SK-N-SH (cell line): ENCODE data around the gene TTC21A. TPM values are rescaled to one million over a fixed set of nuclear protein-coding genes. Genes with fewer than 3 reads are reported as not detected.

ENCODE experiments used
- CTCF ChIA-PET: fragments of 300-600, 350-600 bp; formaldehyde crosslinking; extraction: SDS; loops from one replicate; lab custom pipeline; 2021; lab: Yijun Ruan, JAX
- POLR2A ChIA-PET: fragments of 350-600 bp; sonication (Branson Sonifier 250); formaldehyde crosslinking; extraction: SDS; loops from one replicate; lab custom pipeline; 2020; ENCODE audit warnings: antibody characterized with exemption, inconsistent platforms; lab: Yijun Ruan, JAX
- DNase-seq: peaks from one replicate; pipeline ENCODE4 v3.0.0; 2012
- H2AFZ ChIP-seq: fragments of 200-600 bp; sonication (generic); 2 replicates; pipeline ENCODE4 v1.8.1; 2016; ENCODE audit warnings: antibody characterized with exemption, mild to moderate bottlenecking, low read depth
- H3F3A ChIP-seq: fragments of 200-600 bp; sonication (generic); replicated peaks from 2 replicates; pipeline ENCODE3; 2016; ENCODE audit warnings: antibody characterized with exemption, mild to moderate bottlenecking; ENCODE audit not compliant: insufficient read depth
- H3K27ac ChIP-seq, 2 experiments: fragments of 200-500 bp in 1 of 2; fragments of 200-600 bp in 1 of 2; sonication (Bioruptor generic) in 1 of 2; sonication (generic), shearing (Covaris generic) in 1 of 2; 2 replicates each; pipeline versions ENCODE4 v1.5.1 to v1.6.1; 2014 to 2016; ENCODE audit warnings: low read depth in 2 of 2, inconsistent platforms in 1 of 2, low read length in 1 of 2, mild to moderate bottlenecking in 1 of 2, mixed read lengths in 1 of 2
- H3K27me3 ChIP-seq: fragments of 200-600 bp; sonication (generic), shearing (Covaris generic); 2 replicates; pipeline ENCODE4 v1.6.1; 2016; ENCODE audit warnings: mixed run types; ENCODE audit not compliant: insufficient read depth
- H3K36me3 ChIP-seq, 2 experiments: fragments of 200-500 bp in 1 of 2; fragments of 200-600 bp in 1 of 2; sonication (Bioruptor generic) in 1 of 2; sonication (generic) in 1 of 2; replicated peaks in 1 of 2; 2 replicates each; pipeline versions ENCODE3 to v1.5.1; 2014 to 2016; ENCODE audit warnings: low read length in 1 of 2, mild to moderate bottlenecking in 1 of 2; ENCODE audit not compliant: insufficient read depth in 2 of 2, control insufficient read depth in 1 of 2
- H3K4me1 ChIP-seq, 2 experiments: fragments of 200-500 bp in 1 of 2; fragments of 200-600 bp in 1 of 2; sonication (Bioruptor generic) in 1 of 2; sonication (generic), shearing (Covaris generic) in 1 of 2; 2 replicates each; pipeline versions ENCODE4 v1.5.1 to v1.6.1; 2014 to 2016; ENCODE audit warnings: low read depth in 1 of 2, low read length in 1 of 2, mixed run types in 1 of 2; ENCODE audit not compliant: insufficient read depth in 2 of 2, control insufficient read depth in 1 of 2
- H3K4me2 ChIP-seq: fragments of 200-600 bp; sonication (generic), shearing (Covaris generic); 2 replicates; pipeline ENCODE4 v1.6.1; 2017; ENCODE audit warnings: mixed run types
- H3K4me3 ChIP-seq, 2 experiments: fragments of 200-500 bp in 1 of 2; fragments of 200-600 bp in 1 of 2; sonication (Bioruptor generic) in 1 of 2; sonication (generic), shearing (Covaris generic) in 1 of 2; 2 replicates each; pipeline versions ENCODE4 v1.5.1 to v1.8.1; 2014 to 2016; ENCODE audit warnings: low read depth in 2 of 2, inconsistent platforms in 1 of 2, low read length in 1 of 2, mild to moderate bottlenecking in 1 of 2, mixed read lengths in 1 of 2, moderate library complexity in 1 of 2
- H3K79me2 ChIP-seq: fragments of 200-600 bp; sonication (generic); 2 replicates; pipeline ENCODE4 v1.8.1; 2017; ENCODE audit warnings: mild to moderate bottlenecking; ENCODE audit not compliant: insufficient read depth
- H3K9ac ChIP-seq: fragments of 200-600 bp; sonication (generic); 2 replicates; pipeline ENCODE4 v1.6.1; 2017; ENCODE audit warnings: mixed run types
- H3K9me2 ChIP-seq: fragments of 200-600 bp; sonication (generic); 2 replicates; pipeline ENCODE4 v1.6.1; 2017; ENCODE audit warnings: mixed run types
- H3K9me3 ChIP-seq: fragments of 200-600 bp; sonication (generic); 2 replicates; pipeline ENCODE4 v1.6.1; 2017; ENCODE audit warnings: mixed run types, mild to moderate bottlenecking, moderate library complexity
- H4K20me1 ChIP-seq: fragments of 200-600 bp; sonication (generic); 2 replicates; pipeline ENCODE4 v1.6.1; 2017; ENCODE audit warnings: mild to moderate bottlenecking, mixed run types; ENCODE audit not compliant: insufficient read depth
- ELF1 ChIP-seq: IDR thresholded peaks from 2 replicates; pipeline ENCODE4 v1.4.0; 2012
- FOXJ3 ChIP-seq: sonication (generic); formaldehyde crosslinking; IDR thresholded peaks from 2 replicates; pipeline ENCODE4 v1.5.1; 2020; ENCODE audit warnings: mild to moderate bottlenecking, missing genetic modification reagents
- GABPA ChIP-seq: IDR thresholded peaks from 2 replicates; pipeline ENCODE4 v1.4.0; 2012; ENCODE audit warnings: low read depth, mild to moderate bottlenecking
- GATA2 ChIP-seq: sonication (generic); formaldehyde crosslinking; IDR thresholded peaks from 2 replicates; pipeline ENCODE4 v1.5.0; 2020; ENCODE audit warnings: mild to moderate bottlenecking, missing genetic modification reagents
- JUND ChIP-seq: IDR thresholded peaks from 2 replicates; pipeline ENCODE4 v1.4.0; 2012
- RAD21 ChIP-seq: IDR thresholded peaks from 2 replicates; pipeline ENCODE4 v1.6.1; 2012; ENCODE audit warnings: mild to moderate bottlenecking, low read length
- RFX5 ChIP-seq: IDR thresholded peaks from 2 replicates; pipeline ENCODE4 v1.6.1; 2012; ENCODE audit warnings: mild to moderate bottlenecking, improper control_type of control experiment, low read length
- SIN3A ChIP-seq: IDR thresholded peaks from 2 replicates; pipeline ENCODE4 v1.6.1; 2012; ENCODE audit warnings: low read depth, mild to moderate bottlenecking, low read length, moderate library complexity, borderline replicate concordance
- TAF1 ChIP-seq: IDR thresholded peaks from 2 replicates; pipeline ENCODE4 v1.6.1; 2012; ENCODE audit warnings: low read depth, mild to moderate bottlenecking, low read length, moderate library complexity, borderline replicate concordance
- TEAD4 ChIP-seq: IDR thresholded peaks from 2 replicates; pipeline ENCODE4 v1.4.0; 2012; ENCODE audit warnings: mild to moderate bottlenecking, borderline replicate concordance; ENCODE audit not compliant: insufficient read depth
- WGBS: methylation state at CpG from one replicate; pipeline ENCODE4 v1.1.6; 2017; ENCODE audit warnings: low lambda C conversion rate; 5-methylcytosine and 5-hydroxymethylcytosine counted together
- polyA plus RNA-seq, 3 experiments: library from polyadenylated mRNA; depleted of rRNA; stranded (reverse); fragments of >200 nt; gene quantifications; 2 replicates each; pipeline ENCODE4 v1.2.3, GENCODE V29; 2012
- TF ChIP-seq, protein P1 (sequence below): IDR thresholded peaks from 2 replicates; pipeline ENCODE4; 2012
- TF ChIP-seq, protein P2 (sequence below): fragments of 150-350 bp; IDR thresholded peaks from 2 replicates; pipeline ENCODE4 v1.6.1; 2017; ENCODE audit warnings: antibody characterized with exemption, low read length, low read depth, borderline replicate concordance
- TF ChIP-seq, protein P3 (sequence below): IDR thresholded peaks from 2 replicates; pipeline ENCODE4 v1.4.0; 2012; ENCODE audit warnings: low read depth, borderline replicate concordance

Gene TTC21A
- polyA plus RNA-seq, 1 of the 3 experiments (the other 2 are of a cell fraction): 3.9 TPM

GRCh38 chr3:39106281-39106811 is 1.1 kb upstream of the TTC21A start:
- ChIA-PET POLR2A (no interaction called here), CTCF (interaction anchor here (0.7 to 3.0 kb wide), 5 partner anchors 9 to 186 kb away, joined by 3 to 18 read pairs (median 7); no protein-coding TSS in a partner anchor)
- H3K27me3 ChIP-seq: no peaks in the 10 kb centered on the region
- H3K79me2 ChIP-seq: peaks cover 48% of the 10 kb centered on the region
- H3K9me2 ChIP-seq: no peaks in the 10 kb centered on the region
- 17% methylated on average over 16 of the region's 16 CpGs for WGBS
- peak; percentile 27 for DNase-seq
- peak overlapping the region; percentile 99 for H3K4me2 ChIP-seq
- peak overlapping the region; percentile 97 to 99 for H3K4me3 ChIP-seq
- peak overlapping the region; percentile 91 for H3K9ac ChIP-seq
- H4K20me1 ChIP-seq: peaks cover 41% of the 10 kb centered on the region
- no peaks in the 10 kb centered on the region for H3K9me3 ChIP-seq
- peaks cover 0 to 8% of the 10 kb centered on the region in 2 experiments for H3K36me3 ChIP-seq
- TF ChIP-seq, protein P1, sequence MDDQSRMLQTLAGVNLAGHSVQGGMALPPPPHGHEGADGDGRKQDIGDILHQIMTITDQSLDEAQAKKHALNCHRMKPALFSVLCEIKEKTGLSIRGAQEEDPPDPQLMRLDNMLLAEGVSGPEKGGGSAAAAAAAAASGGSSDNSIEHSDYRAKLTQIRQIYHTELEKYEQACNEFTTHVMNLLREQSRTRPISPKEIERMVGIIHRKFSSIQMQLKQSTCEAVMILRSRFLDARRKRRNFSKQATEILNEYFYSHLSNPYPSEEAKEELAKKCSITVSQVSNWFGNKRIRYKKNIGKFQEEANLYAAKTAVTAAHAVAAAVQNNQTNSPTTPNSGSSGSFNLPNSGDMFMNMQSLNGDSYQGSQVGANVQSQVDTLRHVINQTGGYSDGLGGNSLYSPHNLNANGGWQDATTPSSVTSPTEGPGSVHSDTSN: no peak
- TF ChIP-seq JUND: no peak
- no peak for TF ChIP-seq RAD21
- no peak for TF ChIP-seq ELF1
- TF ChIP-seq GABPA: no peak
- no peak for TF ChIP-seq SIN3A
- TF ChIP-seq TEAD4: no peak
- no peak for TF ChIP-seq GATA2 (CRISPR knock-in tag)
- TF ChIP-seq FOXJ3 (CRISPR knock-in tag): no peak
- no peak for TF ChIP-seq TAF1
- TF ChIP-seq RFX5: no peak
- TF ChIP-seq, protein P2, sequence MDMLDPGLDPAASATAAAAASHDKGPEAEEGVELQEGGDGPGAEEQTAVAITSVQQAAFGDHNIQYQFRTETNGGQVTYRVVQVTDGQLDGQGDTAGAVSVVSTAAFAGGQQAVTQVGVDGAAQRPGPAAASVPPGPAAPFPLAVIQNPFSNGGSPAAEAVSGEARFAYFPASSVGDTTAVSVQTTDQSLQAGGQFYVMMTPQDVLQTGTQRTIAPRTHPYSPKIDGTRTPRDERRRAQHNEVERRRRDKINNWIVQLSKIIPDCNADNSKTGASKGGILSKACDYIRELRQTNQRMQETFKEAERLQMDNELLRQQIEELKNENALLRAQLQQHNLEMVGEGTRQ: no peak
- H3K27ac ChIP-seq: peak overlapping the region; percentile 80 to 82; a peak in 2 of 4 replicates
- peaks cover 6% of the 10 kb centered on the region for H3F3A ChIP-seq
- H2AFZ ChIP-seq: peak overlapping the region; percentile 89; the same call in 1 of the 2 replicates
- peaks cover 4 to 25% of the 10 kb centered on the region in 2 experiments; a peak in 2 of 4 replicates for H3K4me1 ChIP-seq

DNA sequence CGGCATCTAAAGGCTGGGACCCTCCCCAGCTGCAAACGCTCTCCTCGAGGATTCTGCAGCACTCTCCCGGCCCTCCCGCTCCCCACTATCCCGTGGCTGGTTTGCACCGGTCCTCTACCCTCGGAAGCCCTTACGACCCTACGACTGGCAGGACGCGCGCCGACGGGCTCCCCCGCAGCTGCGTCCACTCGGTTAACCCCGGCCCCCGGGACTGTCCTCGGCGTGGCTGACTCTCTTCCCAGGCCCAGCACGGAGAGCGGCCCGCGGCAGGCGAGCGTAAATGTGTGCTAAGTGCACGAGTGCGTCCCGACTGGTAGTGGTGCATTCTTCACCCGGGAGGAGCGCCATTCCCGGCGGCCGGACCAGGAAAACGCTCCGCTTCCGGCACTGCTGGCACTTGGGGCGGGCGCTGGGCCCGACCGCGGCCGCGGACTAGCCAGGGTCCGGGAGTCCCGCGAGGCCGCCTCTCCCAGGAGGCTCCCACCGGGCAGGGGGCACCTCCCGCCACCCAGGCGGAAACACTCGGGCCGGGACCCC is 561 bp upstream of the TTC21A start:
- H3K27me3 ChIP-seq: no peaks in the 10 kb centered on the region
- H3K4me1 ChIP-seq: peaks cover 4 to 25% of the 10 kb centered on the region in 2 experiments; a peak in 2 of 4 replicates
- ChIA-PET POLR2A (no interaction called here), CTCF (interaction anchor here (1.0 to 3.0 kb wide), 7 partner anchors 20 to 186 kb away, joined by 4 to 18 read pairs (median 7); no protein-coding TSS in a partner anchor)
- H3K36me3 ChIP-seq: peaks cover 0 to 5% of the 10 kb centered on the region in 2 experiments
- WGBS: 0% methylated on average over 16 of the region's 55 CpGs
- peak; percentile 87 for DNase-seq
- H3K9me3 ChIP-seq: no peaks in the 10 kb centered on the region
- no peaks in the 10 kb centered on the region for H3K9me2 ChIP-seq
- H2AFZ ChIP-seq: peak overlapping the region; percentile 89; the same call in 1 of the 2 replicates
- H3K27ac ChIP-seq: peak overlapping the region; percentile 80 to 82
- peak overlapping the region; percentile 97 to 99 for H3K4me3 ChIP-seq
- H3F3A ChIP-seq: peaks cover 3% of the 10 kb centered on the region
- peaks cover 48% of the 10 kb centered on the region for H3K79me2 ChIP-seq
- peaks cover 36% of the 10 kb centered on the region for H4K20me1 ChIP-seq
- peak overlapping the region; percentile 91 for H3K9ac ChIP-seq
- TF ChIP-seq ELF1: peak; percentile 40; the same call in 1 of the 2 replicates
- TF ChIP-seq, protein P3, sequence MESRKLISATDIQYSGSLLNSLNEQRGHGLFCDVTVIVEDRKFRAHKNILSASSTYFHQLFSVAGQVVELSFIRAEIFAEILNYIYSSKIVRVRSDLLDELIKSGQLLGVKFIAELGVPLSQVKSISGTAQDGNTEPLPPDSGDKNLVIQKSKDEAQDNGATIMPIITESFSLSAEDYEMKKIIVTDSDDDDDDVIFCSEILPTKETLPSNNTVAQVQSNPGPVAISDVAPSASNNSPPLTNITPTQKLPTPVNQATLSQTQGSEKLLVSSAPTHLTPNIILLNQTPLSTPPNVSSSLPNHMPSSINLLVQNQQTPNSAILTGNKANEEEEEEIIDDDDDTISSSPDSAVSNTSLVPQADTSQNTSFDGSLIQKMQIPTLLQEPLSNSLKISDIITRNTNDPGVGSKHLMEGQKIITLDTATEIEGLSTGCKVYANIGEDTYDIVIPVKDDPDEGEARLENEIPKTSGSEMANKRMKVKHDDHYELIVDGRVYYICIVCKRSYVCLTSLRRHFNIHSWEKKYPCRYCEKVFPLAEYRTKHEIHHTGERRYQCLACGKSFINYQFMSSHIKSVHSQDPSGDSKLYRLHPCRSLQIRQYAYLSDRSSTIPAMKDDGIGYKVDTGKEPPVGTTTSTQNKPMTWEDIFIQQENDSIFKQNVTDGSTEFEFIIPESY: no peak
- peak; percentile 4; the same call in 1 of the 2 replicates for TF ChIP-seq TAF1
- peak; percentile 20; the same call in 1 of the 2 replicates for TF ChIP-seq GABPA
- peak overlapping the region; percentile 99 for H3K4me2 ChIP-seq
